Lower leg skin (tissue), 4 donors: Measurements from ENCODE around the gene TAC4. TPM values are rescaled to one million over a fixed set of nuclear protein-coding genes. Genes with fewer than 3 reads are reported as not detected.
A peak's percentile ranks its signal among the peaks of the same experiment; 100 is the strongest.

Experiments
- DNase-seq, 2 donors: peaks; one replicate each; pipeline ENCODE4 v3.0.0-alpha.2; 2019; ENCODE audit warnings: low spot score in 2 of 2
- H3K4me3 ChIP-seq: fragments of 200-600 bp; sonication (generic); 2 replicates; pipeline ENCODE4 v1.5.1; 2017; ENCODE audit warnings: mild to moderate bottlenecking, low read depth; ENCODE audit not compliant: poor library complexity, severe bottlenecking
- CTCF ChIP-seq, 3 donors: fragments of 450-650 bp; IDR thresholded peaks; one replicate each; pipeline ENCODE4 v1.5.1; 2016; ENCODE audit warnings: antibody characterized with exemption in 3 of 3, mild to moderate bottlenecking in 3 of 3, moderate library complexity in 2 of 3
- POLR2A ChIP-seq, 2 donors: fragments of 450-650 bp; IDR thresholded peaks; one replicate each; pipeline ENCODE4 v1.6.1; 2016 to 2017; ENCODE audit warnings: antibody characterized with exemption in 2 of 2, mild to moderate bottlenecking in 1 of 2, moderate library complexity in 1 of 2
- WGBS, 2 donors: methylation state at CpG; one replicate each; pipeline ENCODE4 v1.1.5; 2018; 5-methylcytosine and 5-hydroxymethylcytosine counted together
- intact Hi-C: fragments of 100-400 bp; cut with DNase I; formaldehyde crosslinking; loops from one replicate; pipeline ENCODE4 v1.15.0; 2023; ENCODE audit warnings: low total_unique reads
- total RNA-seq, 4 donors: library from RNA; depleted of rRNA; stranded (reverse); fragments of >200 nt; gene quantifications; one replicate each; pipeline ENCODE4 v1.1.0, GENCODE V29; 2016

Gene TAC4
- total RNA-seq, result not detected

- TF ChIP-seq CTCF (IDR thresholded peaks at IDR 0.05) (no peak), POLR2A (IDR thresholded peaks at IDR 0.05) (no peak)
- no peak within 1 kb of the TSS for H3K4me3 ChIP-seq
- DNase-seq, result no peak
- intact Hi-C loops, result no loop called here
Measured at GRCh38 chr17:49848019-49848473, at the start of gene TAC4. TAC4 (minus strand) TSS chr17:49848069; CDS start chr17:49848017, 52 bp downstream.

GRCh38 chr17:49896860-49897259, 49.0 kb upstream of the TAC4 start:
- DNase-seq, result no peak
- 71 to 75% methylated on average over 5 of the region's 5 CpGs for WGBS, 2 donors
- TF ChIP-seq CTCF (IDR thresholded peaks at IDR 0.05) (no peak), POLR2A (IDR thresholded peaks at IDR 0.05) (no peak)
- intact Hi-C loops, result no loop called here
- no peak overlapping the region for H3K4me3 ChIP-seq

GRCh38 chr17:49896222-49896621, 48.4 kb upstream of the TAC4 start:
- 57 to 63% methylated on average over 1 of the region's 1 CpG for WGBS, 2 donors
- no peak for DNase-seq
- intact Hi-C loops, result no loop called here
- H3K4me3 ChIP-seq, result no peak overlapping the region
- no peak for TF ChIP-seq CTCF (IDR thresholded peaks at IDR 0.05)
- no peak for TF ChIP-seq POLR2A (IDR thresholded peaks at IDR 0.05)

GRCh38 chr17:49895812-49896211, 47.9 kb upstream of the TAC4 start:
- intact Hi-C loops, result no loop called here
- 72 to 73% methylated on average over 2 of the region's 2 CpGs for WGBS, 2 donors
- TF ChIP-seq POLR2A (IDR thresholded peaks at IDR 0.05) (no peak), CTCF (IDR thresholded peaks at IDR 0.05) (no peak)
- no peak overlapping the region for H3K4me3 ChIP-seq
- DNase-seq, result no peak

GRCh38 chr17:49894761-49895160, 46.9 kb upstream of the TAC4 start:
- TF ChIP-seq CTCF (IDR thresholded peaks at IDR 0.05) (no peak), POLR2A (IDR thresholded peaks at IDR 0.05) (no peak)
- WGBS, 2 donors, result 49 to 53% methylated on average over 10 of the region's 10 CpGs
- DNase-seq, result peak; percentile 42 to 89
- intact Hi-C loops, result no loop called here
- no peak overlapping the region for H3K4me3 ChIP-seq

- intact Hi-C loops, result no loop called here
Measured at GRCh38 chr17:49891694-49892389, 44.0 kb upstream of the TAC4 start.

More at GRCh38 chr17:49891694-49892389, 44.0 kb upstream of the TAC4 start:
- TF ChIP-seq POLR2A (IDR thresholded peaks at IDR 0.05) (no peak), CTCF (IDR thresholded peaks at IDR 0.05) (no peak)
- DNase-seq, result no peak
- 61 to 77% methylated on average over 10 of the region's 10 CpGs for WGBS, 2 donors
- no peak overlapping the region for H3K4me3 ChIP-seq
